Right atrium auricular region (tissue), 2 donors: ENCODE results near the gene NUB1. TPM values are rescaled to one million over a fixed set of nuclear protein-coding genes. Genes with fewer than 3 reads are reported as not detected.

Experiments used
- DNase-seq: peaks from one replicate; pipeline ENCODE4 v3.0.0-alpha.2; 2019; ENCODE audit warnings: low spot score
- H3K27ac ChIP-seq, 2 donors: fragments of 200-600 bp; sonication (generic); 1 replicate in 1 of 2; 2 replicates in 1 of 2; pipeline ENCODE4 v1.5.1; 2016 to 2019
- H3K27me3 ChIP-seq, 2 donors: fragments of 200-600 bp; sonication (generic); one replicate each; pipeline versions ENCODE4 v1.5.1 to v1.6.0; 2017 to 2019
- H3K36me3 ChIP-seq: fragments of 200-600 bp; sonication (generic); one replicate; pipeline ENCODE4 v1.5.1; 2016
- H3K4me1 ChIP-seq, 2 donors: fragments of 200-600 bp; sonication (generic); one replicate each; pipeline versions ENCODE4 v1.5.1 to v1.6.0; 2017 to 2019
- H3K4me3 ChIP-seq, 2 donors: fragments of 200-600 bp; sonication (generic); 1 replicate in 1 of 2; 2 replicates in 1 of 2; pipeline ENCODE4 v1.5.1; 2017 to 2019; ENCODE audit warnings: mild to moderate bottlenecking in 1 of 2, moderate library complexity in 1 of 2
- H3K9me3 ChIP-seq, 2 donors: fragments of 200-600 bp; sonication (generic); one replicate each; pipeline ENCODE4 v1.5.1; 2019
- total RNA-seq, 2 donors: library from RNA; depleted of rRNA; stranded (reverse); fragments of >200 nt; gene quantifications; one replicate each; pipeline ENCODE4 v1.1.0, GENCODE V29; 2016
- TF ChIP-seq, protein P1 (sequence below), 2 donors: fragments of 200-600 bp; sonication (generic); IDR thresholded peaks; one replicate each; pipeline ENCODE4 v1.5.1; 2019; ENCODE audit warnings: antibody characterized with exemption in 2 of 2

NUB1 gene
- total RNA-seq, 2 donors from 2014 or later: 33.5 to 39.6 TPM

DNA sequence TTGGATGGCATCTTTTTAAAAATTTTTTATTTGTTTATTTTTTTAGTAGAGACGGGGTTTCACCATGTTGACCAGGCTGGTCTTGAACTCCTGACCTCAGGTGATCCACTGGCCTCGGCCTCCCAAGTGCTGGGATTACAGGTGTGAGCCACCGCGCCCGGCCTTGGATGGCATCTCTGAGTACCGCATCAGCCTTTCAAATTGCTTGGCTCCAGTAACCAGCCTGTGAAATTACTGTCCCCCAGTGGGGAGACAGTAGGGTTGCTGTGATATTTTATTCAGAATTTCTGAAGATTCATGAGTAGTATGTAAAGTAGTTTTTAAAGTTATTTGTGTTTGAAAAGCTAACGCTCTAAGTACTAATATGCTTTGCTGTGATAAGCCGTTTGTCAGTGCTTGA is 1.2 kb downstream of the NUB1 start:
- H3K36me3 ChIP-seq: peaks cover 18% of the 10 kb centered on the region
- H3K4me1 ChIP-seq: peaks cover 0 to 29% of the 10 kb centered on the region in 2 donors
- TF ChIP-seq, protein P1, sequence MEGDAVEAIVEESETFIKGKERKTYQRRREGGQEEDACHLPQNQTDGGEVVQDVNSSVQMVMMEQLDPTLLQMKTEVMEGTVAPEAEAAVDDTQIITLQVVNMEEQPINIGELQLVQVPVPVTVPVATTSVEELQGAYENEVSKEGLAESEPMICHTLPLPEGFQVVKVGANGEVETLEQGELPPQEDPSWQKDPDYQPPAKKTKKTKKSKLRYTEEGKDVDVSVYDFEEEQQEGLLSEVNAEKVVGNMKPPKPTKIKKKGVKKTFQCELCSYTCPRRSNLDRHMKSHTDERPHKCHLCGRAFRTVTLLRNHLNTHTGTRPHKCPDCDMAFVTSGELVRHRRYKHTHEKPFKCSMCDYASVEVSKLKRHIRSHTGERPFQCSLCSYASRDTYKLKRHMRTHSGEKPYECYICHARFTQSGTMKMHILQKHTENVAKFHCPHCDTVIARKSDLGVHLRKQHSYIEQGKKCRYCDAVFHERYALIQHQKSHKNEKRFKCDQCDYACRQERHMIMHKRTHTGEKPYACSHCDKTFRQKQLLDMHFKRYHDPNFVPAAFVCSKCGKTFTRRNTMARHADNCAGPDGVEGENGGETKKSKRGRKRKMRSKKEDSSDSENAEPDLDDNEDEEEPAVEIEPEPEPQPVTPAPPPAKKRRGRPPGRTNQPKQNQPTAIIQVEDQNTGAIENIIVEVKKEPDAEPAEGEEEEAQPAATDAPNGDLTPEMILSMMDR (IDR thresholded peaks at IDR 0.05): no peak
- peak overlapping the region in 1 of 2 donors; percentile 80 for H3K27ac ChIP-seq
- peak overlapping the region in 1 of 2 donors; percentile 99 for H3K4me3 ChIP-seq
- no peaks in the 10 kb centered on the region for H3K27me3 ChIP-seq
- no peaks in the 10 kb centered on the region for H3K9me3 ChIP-seq
- no peak for DNase-seq

GRCh38 chr7:151343516-151343915 is 1.9 kb downstream of the NUB1 start:
- Histone ChIP-seq H3K27me3 (no peaks in the 10 kb centered on the region), H3K27ac (no peak overlapping the region), H3K9me3 (no peaks in the 10 kb centered on the region), H3K4me3 (no peak overlapping the region), H3K36me3 (peaks cover 20% of the 10 kb centered on the region), H3K4me1 (peaks cover 0 to 29% of the 10 kb centered on the region in 2 donors)
- TF ChIP-seq, protein P1 (IDR thresholded peaks at IDR 0.05): no peak
- no peak for DNase-seq

DNA sequence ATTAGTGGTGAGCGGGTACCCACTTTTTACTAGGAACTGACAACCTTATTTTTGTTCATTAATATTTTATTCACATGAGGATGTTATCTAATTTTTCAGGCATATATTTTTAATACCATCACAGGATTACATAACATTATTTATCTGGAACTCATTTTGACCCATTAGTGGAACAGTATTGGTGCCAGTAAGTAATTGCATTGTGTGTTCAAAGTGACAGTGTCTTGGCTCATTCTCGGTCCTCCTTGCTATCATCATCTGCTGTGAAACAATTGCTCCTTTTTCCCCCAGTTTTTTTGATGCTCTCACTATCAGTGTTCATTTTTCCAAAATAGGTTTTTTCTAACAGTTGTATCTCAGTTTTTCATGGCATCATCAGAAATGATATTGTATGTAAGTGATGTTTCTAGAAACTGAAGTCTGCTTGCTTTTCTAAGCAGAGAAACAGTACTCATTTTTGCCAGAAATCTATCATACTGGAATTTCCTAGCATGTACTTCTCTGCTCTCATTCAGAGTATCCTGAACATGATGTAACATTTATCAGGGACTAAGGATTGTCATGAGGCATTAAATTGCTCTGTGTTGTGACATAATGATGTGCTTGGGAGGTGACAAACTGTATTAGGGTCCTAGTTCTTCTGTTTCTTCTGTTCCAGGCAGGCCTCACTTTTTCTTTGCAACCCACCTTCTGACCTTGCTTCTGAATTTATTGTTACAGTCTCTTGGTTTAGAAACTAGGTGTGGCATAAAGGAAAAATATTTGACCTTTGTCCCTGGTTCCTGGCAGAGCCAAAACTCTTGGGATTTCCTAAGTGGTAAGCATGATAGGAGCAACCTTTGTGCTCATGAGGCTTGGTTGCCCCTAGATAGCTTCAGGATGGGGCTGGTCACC is 4.2 kb downstream of the NUB1 start:
- peaks cover 34% of the 10 kb centered on the region for H3K36me3 ChIP-seq
- no peak overlapping the region for H3K4me3 ChIP-seq
- TF ChIP-seq, protein P1 (IDR thresholded peaks at IDR 0.05): no peak
- no peak for DNase-seq
- H3K27me3 ChIP-seq: no peaks in the 10 kb centered on the region
- peak overlapping the region in 1 of 2 donors; percentile 17 for H3K27ac ChIP-seq
- peaks cover 0 to 37% of the 10 kb centered on the region in 2 donors for H3K4me1 ChIP-seq
- no peaks in the 10 kb centered on the region for H3K9me3 ChIP-seq

DNA sequence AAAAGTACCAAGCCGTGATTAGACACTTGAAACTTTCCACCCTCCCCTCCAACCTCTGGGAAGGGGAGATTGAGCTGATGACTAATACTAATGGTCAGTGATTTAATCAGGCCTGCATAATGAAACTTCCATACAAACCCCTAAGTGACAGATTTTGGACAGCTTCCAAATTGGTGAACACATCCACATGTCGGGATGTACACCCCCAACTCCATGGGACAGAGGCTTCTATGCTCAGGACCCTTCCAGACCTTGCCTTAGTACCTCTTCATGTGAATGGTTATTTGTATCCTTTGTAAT is 4.8 kb downstream of the NUB1 start:
- no peaks in the 10 kb centered on the region for H3K27me3 ChIP-seq
- H3K27ac ChIP-seq: no peak overlapping the region
- no peak overlapping the region for H3K4me3 ChIP-seq
- H3K4me1 ChIP-seq: peaks cover 0 to 31% of the 10 kb centered on the region in 2 donors
- H3K36me3 ChIP-seq: peaks cover 40% of the 10 kb centered on the region
- no peaks in the 10 kb centered on the region for H3K9me3 ChIP-seq
- TF ChIP-seq, protein P1 (IDR thresholded peaks at IDR 0.05): no peak
- DNase-seq: no peak

DNA sequence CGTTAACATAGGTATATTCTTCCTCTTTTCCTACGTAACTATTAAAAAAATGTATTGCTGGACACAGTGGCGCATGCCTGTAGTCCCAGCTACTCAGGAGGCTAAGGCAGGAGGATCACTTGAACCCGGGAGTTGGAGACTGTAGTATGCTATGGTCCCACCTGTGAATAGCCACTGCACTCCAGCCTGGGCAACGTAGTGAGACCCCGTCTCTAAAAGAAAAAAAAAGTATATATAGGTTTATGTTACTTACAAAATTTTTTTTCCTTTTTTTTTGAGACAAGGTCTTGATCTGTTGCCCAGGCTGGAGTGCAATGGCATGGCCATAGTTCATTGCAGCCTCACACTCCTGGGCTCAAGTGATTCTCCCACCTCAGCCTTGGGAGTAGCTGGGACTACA is 5.6 kb downstream of the NUB1 start:
- peaks cover 48% of the 10 kb centered on the region for H3K36me3 ChIP-seq
- no peak overlapping the region for H3K27ac ChIP-seq
- no peaks in the 10 kb centered on the region for H3K9me3 ChIP-seq
- H3K4me1 ChIP-seq: peaks cover 0 to 30% of the 10 kb centered on the region in 2 donors
- no peak overlapping the region for H3K4me3 ChIP-seq
- DNase-seq: no peak
- TF ChIP-seq, protein P1 (IDR thresholded peaks at IDR 0.05): no peak
- no peaks in the 10 kb centered on the region for H3K27me3 ChIP-seq
